ENCODE results near the gene SLC24A3. TPM values are rescaled to one million over a fixed set of nuclear protein-coding genes. Genes with fewer than 3 reads are reported as not detected.

The SLC24A3 gene
- total and polyA plus RNA-seq, 5 experiments from 2014 or later, result not detected

DNA sequence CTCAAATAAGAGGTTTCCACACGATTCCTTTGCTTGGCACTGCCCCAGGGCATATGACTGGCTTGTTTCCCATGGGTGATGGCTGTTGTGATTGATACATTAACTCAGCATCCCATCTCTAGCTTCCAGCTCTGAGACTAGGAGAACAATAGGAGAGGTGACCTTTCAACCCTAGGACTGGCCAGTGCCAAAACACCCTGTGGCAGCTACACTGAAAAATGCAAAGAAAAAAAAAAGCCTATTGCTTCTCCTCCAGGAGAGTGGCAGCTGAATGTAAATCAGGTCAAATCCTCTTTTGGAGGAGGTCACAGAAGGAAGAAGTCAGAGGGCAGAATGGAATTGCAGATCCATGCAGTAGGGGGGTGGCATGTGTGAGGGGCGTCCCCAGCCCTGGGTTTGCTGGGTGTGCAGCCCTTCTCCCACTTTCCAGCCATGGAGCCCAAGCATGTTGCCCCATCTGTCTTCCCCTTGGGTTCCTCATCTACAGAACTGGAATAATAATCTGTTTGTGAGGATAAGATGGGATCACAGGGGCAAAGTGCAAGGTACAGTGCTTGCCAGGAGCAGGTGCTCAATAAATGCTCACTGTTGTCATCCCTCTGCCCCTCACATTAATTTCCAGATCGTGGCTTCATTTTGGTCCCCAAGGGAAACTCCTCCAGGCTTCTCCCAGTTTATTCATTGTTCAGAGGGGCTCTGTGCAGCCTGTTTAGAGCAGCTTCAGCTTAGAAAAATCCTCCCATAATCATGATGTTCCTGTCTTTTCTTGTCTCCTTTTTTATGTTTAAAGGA, 300.6 kb downstream of the SLC24A3 start:
- ATAC-seq, result no peak
- no peaks in the 10 kb centered on the region for H3K36me3 Mint-ChIP-seq
- peaks cover 0 to 9% (median 0%) of the 10 kb centered on the region in 9 donors for H3K9me3 Mint-ChIP-seq
- H3K4me3 Mint-ChIP-seq, result peak overlapping the region in 1 of 10 donors; percentile 24
- H3K4me1 Mint-ChIP-seq, result peaks cover 0 to 3% (median 1%) of the 10 kb centered on the region in 4 donors
- H3K27me3 Mint-ChIP-seq, result peaks cover 0 to 3% (median 0%) of the 10 kb centered on the region in 5 donors
- no peak for DNase-seq
- H3K27ac Mint-ChIP-seq, result peak overlapping the region in 1 of 10 donors; percentile 57
- POLR2A ChIA-PET, result interaction anchor here (1.0 kb wide), 1 partner anchor 10 kb away, joined by 3 read pairs; no protein-coding TSS in a partner anchor

DNA sequence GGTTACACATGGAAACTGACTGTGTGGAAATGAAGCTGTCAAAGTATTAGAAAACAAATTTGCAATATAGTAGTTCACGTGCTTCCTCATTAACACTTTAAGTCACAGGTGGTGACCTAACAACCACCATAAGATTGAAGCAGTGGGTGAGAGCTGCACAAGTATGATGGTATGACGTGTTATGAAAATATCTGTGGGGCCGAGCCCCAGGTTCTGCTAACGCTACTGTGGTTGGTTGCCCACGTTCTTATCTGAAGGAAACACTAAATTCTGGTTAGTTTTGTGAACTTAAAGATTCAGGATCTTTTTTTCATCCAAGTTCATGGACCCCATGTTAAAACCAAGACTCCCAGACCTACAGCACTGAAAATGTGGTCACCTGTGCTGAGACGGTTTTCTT, 302.6 kb downstream of the SLC24A3 start:
- H3K36me3 Mint-ChIP-seq, result no peaks in the 10 kb centered on the region
- DNase-seq (no peak), ATAC-seq (no peak)
- H3K4me1 Mint-ChIP-seq, result peaks cover 6 to 14% (median 12%) of the 10 kb centered on the region in 4 donors
- H3K27me3 Mint-ChIP-seq, result peaks cover 0 to 7% (median 2%) of the 10 kb centered on the region in 5 donors
- H3K27ac Mint-ChIP-seq, result no peak overlapping the region
- POLR2A ChIA-PET, result no interaction called here
- H3K4me3 Mint-ChIP-seq, result no peak overlapping the region
- peaks cover 0 to 9% (median 0%) of the 10 kb centered on the region in 9 donors for H3K9me3 Mint-ChIP-seq

DNA sequence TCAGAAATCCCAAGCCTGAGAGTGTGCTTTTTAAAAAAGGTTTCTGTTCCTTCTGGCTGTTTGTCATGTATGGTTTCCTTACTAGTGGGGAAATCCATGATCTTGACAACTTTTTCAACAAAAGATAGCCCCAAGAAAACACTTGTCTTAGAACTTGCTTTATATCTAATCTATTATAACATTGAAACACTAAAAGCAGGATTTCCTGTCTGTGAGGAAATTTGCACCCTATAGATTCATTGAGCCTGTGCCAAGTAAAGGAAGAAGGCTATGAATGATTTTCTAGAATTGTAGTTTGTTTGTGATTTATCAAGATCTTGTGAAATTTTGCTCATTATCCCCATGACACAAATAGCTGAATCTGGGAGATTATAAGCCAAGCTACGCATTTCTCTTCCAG, 307.0 kb downstream of the SLC24A3 start:
- peaks cover 0 to 8% (median 2%) of the 10 kb centered on the region in 5 donors for H3K27me3 Mint-ChIP-seq
- peaks cover 20 to 52% (median 41%) of the 10 kb centered on the region in 4 donors for H3K4me1 Mint-ChIP-seq
- H3K4me3 Mint-ChIP-seq, result no peak overlapping the region
- ATAC-seq (no peak), DNase-seq (no peak)
- POLR2A ChIA-PET, result no interaction called here
- no peaks in the 10 kb centered on the region for H3K36me3 Mint-ChIP-seq
- peak overlapping the region in 1 of 10 donors; percentile 26 for H3K27ac Mint-ChIP-seq
- H3K9me3 Mint-ChIP-seq, result peaks cover 0 to 9% (median 0%) of the 10 kb centered on the region in 9 donors

DNA sequence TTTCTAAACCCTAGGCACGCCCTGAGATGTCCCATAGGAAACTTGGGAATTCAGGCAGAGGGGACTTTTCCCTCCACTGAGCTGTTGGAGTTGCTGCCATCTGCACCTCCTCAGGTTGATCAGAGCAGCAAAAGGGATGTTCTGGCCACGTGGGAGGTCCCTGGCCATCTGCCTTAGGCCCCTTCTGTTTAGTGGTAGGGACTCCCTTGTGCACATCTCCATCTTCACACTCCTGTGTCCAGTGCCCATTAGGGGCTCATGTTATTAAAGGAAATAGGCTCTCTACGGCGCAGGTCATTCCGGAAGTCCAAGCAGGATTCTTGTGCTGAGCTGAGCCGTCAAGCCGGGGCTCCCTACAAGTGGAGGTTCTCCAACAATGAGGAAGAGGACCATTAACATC, 307.8 kb downstream of the SLC24A3 start:
- Mint-ChIP-seq H3K27ac (peak overlapping the region in 1 of 10 donors; percentile 74), H3K36me3 (no peaks in the 10 kb centered on the region), H3K9me3 (peaks cover 0 to 9% (median 0%) of the 10 kb centered on the region in 9 donors), H3K27me3 (peaks cover 0 to 11% (median 2%) of the 10 kb centered on the region in 5 donors), H3K4me1 (peaks cover 20 to 52% (median 42%) of the 10 kb centered on the region in 4 donors), H3K4me3 (no peak overlapping the region)
- DNase-seq (no peak), ATAC-seq (no peak)
- POLR2A ChIA-PET, result no interaction called here

DNA sequence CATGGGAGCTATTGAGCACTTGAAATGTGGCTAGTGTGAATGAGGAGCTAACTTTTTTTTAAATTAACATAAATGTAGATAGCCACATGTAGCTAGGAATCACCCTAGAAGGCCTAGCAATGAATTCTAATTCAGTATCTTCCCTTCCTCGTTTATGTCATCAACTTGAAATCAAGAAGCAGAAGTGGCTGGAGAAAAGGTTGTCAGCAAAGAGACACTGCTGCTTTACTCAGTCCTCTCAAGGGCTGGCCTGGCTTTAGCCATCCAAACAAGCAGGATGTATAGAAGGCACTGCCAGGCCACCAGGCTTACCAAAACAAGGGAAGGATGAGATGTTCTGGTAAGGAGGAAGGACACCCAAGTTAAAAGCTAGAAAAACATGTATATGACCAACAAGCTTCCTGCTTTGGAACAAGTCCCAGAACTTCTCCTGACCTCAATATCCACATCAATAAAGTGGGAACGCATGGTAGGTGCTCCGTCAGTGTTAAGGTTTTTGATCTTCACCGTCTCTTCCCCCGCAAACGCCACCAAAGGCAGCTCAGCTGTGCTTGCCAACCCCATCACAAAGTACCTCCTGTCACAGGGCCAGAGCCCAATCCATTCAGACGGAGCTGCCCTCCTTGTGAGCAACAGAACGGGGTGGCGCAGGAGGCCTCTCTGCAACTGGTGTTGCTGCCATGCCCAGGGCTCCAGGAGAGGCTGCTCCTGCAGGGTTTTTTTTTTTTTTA, 309.8 kb downstream of the SLC24A3 start:
- Mint-ChIP-seq H3K4me3 (peak overlapping the region in 8 of 10 donors; percentile 16 to 70 (median 46)), H3K36me3 (no peaks in the 10 kb centered on the region), H3K27ac (peak overlapping the region in 8 of 10 donors; percentile 4 to 90 (median 64)), H3K9me3 (no peaks in the 10 kb centered on the region), H3K4me1 (peaks cover 20 to 52% (median 43%) of the 10 kb centered on the region in 4 donors), H3K27me3 (peaks cover 0 to 20% (median 10%) of the 10 kb centered on the region in 5 donors)
- DNase-seq, result peak in 7 of 10 donors; percentile 5 to 70 (median 37)
- POLR2A ChIA-PET, result interaction anchor here (0.7 to 1.3 kb wide), 2 partner anchors 10 to 873 kb away, joined by 3 read pairs; no protein-coding TSS in a partner anchor
- peak; percentile 63 to 79 for ATAC-seq

DNA sequence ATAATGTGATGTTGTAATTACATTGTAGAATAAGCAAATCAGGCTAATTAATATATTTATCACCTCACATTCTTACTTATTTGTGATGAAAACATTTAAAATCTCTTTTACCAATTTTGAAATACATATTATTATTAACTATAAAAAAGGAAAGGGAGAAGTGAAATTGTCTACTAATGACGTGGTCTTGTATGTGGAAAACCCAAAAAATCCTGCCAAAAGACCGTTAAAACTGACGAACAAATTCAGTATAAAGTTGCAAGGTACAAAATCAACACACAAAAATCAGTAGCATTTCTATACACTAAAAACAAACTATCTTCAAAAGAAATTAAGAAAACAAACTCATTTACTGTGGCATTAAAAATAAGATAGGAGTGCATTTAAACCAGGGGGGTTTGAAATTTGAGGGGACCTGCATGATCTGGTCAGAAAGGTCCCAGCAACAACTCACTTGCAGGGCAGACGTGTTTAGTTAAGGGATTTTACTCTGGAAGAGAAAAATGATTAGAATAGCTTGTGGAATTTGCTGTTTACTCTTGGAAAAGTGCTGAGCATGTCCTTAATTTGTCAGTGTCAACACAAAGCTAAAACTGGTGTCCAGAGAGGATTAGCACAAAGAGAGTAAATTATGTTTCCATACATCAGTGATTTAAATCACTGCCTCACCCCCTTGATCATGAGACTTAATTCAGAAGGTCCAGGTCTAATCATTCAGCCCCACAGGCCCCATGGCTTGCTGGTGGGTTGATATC, 310.6 kb downstream of the SLC24A3 start:
- H3K27me3 Mint-ChIP-seq, result peaks cover 0 to 21% (median 10%) of the 10 kb centered on the region in 5 donors
- peaks cover 20 to 53% (median 43%) of the 10 kb centered on the region in 4 donors for H3K4me1 Mint-ChIP-seq
- DNase-seq (no peak), ATAC-seq (no peak)
- H3K9me3 Mint-ChIP-seq, result no peaks in the 10 kb centered on the region
- peak overlapping the region in 1 of 10 donors; percentile 74 for H3K27ac Mint-ChIP-seq
- H3K4me3 Mint-ChIP-seq, result peak overlapping the region in 3 of 10 donors; percentile 40 to 70 (median 62)
- POLR2A ChIA-PET, result interaction anchor here (0.7 to 1.3 kb wide), 2 partner anchors 10 to 872 kb away, joined by 3 read pairs; no protein-coding TSS in a partner anchor
- no peaks in the 10 kb centered on the region for H3K36me3 Mint-ChIP-seq

DNA sequence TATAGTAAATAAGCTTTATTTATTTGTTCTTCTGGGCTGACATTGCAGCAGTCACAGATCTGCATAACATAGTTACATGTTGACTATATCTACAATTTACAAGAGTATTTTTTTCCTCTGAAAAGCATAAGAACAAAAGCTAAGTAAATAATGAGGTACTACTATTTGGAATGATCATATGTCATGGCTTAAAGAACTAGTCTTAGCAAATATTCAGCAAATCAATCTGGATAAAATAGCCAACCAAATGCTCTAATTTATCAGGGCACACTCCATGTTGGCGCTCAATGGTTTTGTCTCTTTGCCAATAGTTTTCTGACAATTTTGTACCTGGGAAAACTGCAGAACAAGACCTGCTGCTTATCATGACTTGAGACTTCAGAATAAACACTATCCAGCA, 312.2 kb downstream of the SLC24A3 start:
- ATAC-seq (no peak), DNase-seq (no peak)
- H3K4me3 Mint-ChIP-seq, result no peak overlapping the region
- peaks cover 18 to 51% (median 36%) of the 10 kb centered on the region in 4 donors for H3K4me1 Mint-ChIP-seq
- POLR2A ChIA-PET, result no interaction called here
- H3K36me3 Mint-ChIP-seq, result no peaks in the 10 kb centered on the region
- H3K27ac Mint-ChIP-seq, result no peak overlapping the region
- no peaks in the 10 kb centered on the region for H3K9me3 Mint-ChIP-seq
- H3K27me3 Mint-ChIP-seq, result peaks cover 0 to 25% (median 5%) of the 10 kb centered on the region in 5 donors

DNA sequence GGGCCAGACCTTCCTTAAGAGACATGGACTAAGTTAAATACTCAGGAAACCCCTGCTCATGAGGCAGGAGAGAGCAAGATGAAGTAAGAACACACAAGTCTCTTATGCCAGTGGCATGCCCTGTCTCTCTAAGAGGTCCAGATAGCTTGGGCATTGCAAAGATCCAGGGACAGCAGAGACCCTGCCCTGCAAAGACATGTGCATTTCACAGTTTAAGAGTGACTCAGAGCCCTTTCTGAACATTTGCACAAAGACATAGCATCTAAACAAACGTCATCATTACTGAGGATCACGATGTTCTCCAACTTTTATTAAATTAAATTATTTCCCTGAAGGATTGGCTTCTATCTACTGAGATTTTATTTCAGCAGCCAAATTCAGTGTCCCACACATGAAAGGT, 315.1 kb downstream of the SLC24A3 start:
- H3K27me3 Mint-ChIP-seq, result peaks cover 0 to 27% (median 5%) of the 10 kb centered on the region in 5 donors
- peaks cover 1 to 23% (median 13%) of the 10 kb centered on the region in 4 donors for H3K4me1 Mint-ChIP-seq
- H3K36me3 Mint-ChIP-seq, result no peaks in the 10 kb centered on the region
- ATAC-seq, result no peak
- no peak overlapping the region for H3K4me3 Mint-ChIP-seq
- no peak overlapping the region for H3K27ac Mint-ChIP-seq
- POLR2A ChIA-PET, result no interaction called here
- H3K9me3 Mint-ChIP-seq, result no peaks in the 10 kb centered on the region
- no peak for DNase-seq

DNA sequence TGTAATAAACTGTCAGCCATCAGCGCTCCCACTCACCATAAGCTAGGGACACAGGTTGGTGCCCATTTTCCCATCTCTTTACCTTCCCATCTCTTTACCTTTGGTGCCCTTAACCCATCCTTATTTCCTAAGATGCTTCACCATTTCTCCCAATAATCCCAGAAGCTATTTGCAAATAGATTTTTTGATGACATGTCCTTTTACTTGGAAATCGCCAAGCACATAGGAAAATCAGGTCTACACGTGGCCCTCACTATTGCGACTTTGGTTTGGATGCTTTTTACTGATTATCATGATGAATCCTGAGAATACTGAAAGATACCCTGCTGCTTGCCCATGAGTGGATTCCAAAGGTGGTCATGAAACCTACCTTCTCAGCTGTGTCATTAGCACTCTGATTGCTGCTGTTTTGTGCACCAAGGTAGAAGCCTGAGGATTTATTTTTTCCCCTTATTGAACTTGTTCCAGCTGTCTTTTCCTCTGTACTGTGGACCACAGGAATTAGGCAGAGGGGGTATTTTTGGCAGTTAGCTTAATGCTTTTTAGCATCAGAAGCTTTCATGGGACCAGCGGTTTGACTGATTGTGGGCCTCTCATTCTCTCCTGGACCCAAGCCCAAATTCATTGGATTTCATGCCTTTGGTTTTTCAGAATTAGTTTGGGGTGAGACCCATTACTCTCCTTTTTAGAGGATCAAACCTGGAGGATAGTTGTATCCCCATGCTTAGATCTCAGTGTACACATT, 316.0 kb downstream of the SLC24A3 start:
- DNase-seq (no peak), ATAC-seq (no peak)
- peaks cover 0 to 30% (median 5%) of the 10 kb centered on the region in 5 donors for H3K27me3 Mint-ChIP-seq
- no peak overlapping the region for H3K4me3 Mint-ChIP-seq
- POLR2A ChIA-PET, result no interaction called here
- no peaks in the 10 kb centered on the region for H3K36me3 Mint-ChIP-seq
- no peak overlapping the region for H3K27ac Mint-ChIP-seq
- peaks cover 0 to 15% (median 9%) of the 10 kb centered on the region in 4 donors for H3K4me1 Mint-ChIP-seq
- peaks cover 0 to 4% (median 0%) of the 10 kb centered on the region in 9 donors for H3K9me3 Mint-ChIP-seq

DNA sequence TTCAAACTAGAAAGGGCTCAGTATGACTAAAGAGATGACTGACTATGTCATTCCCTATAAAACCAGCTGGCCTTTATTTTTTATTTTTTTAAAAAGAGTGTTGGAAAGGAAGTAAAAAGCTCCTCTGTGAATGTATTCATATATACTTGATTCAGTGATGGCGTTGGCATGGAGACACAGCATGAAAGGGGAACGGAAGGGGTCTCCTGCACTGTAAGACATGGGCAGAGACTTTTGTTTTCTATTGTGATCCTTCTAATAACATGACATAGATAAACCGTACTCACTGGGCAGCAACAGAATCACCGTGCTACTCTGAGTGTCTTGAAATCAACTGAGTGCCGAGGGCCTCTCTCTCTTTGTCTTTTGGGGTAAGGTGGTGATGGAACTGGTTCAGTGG, 317.6 kb downstream of the SLC24A3 start:
- peaks cover 0 to 7% (median 3%) of the 10 kb centered on the region in 4 donors for H3K4me1 Mint-ChIP-seq
- H3K4me3 Mint-ChIP-seq, result no peak overlapping the region
- H3K27ac Mint-ChIP-seq, result no peak overlapping the region
- peaks cover 0 to 26% (median 2%) of the 10 kb centered on the region in 5 donors for H3K27me3 Mint-ChIP-seq
- peaks cover 0 to 2% (median under 1%) of the 10 kb centered on the region in 3 donors for H3K36me3 Mint-ChIP-seq
- ATAC-seq (no peak), DNase-seq (no peak)
- POLR2A ChIA-PET, result no interaction called here
- peaks cover 0 to 9% (median 0%) of the 10 kb centered on the region in 9 donors for H3K9me3 Mint-ChIP-seq

DNA sequence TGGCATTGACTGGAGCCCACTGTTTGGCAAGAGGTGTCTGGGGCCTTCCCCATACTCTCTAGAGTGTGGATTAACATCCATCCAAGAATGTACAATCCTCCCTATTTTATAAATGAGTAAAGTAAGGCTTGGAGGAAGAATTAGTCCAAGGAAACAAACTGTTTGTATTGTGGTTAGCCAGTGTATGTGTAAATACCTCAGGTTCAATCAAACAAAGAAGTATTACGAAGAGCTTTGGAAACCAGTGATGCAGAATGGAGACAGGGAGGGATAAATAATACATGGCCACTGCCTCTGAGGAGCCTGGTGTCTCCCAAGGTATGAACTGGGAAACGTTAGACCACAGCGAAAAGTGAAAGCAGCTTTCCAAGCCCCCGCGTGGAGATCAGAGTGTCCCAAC, 319.0 kb downstream of the SLC24A3 start:
- H3K9me3 Mint-ChIP-seq, result peaks cover 0 to 22% (median 2%) of the 10 kb centered on the region in 9 donors

More for the DNA sequence above, 319.0 kb downstream of the SLC24A3 start:
- no peak overlapping the region for H3K27ac Mint-ChIP-seq
- POLR2A ChIA-PET, result interaction anchor here (0.6 kb wide), 1 partner anchor 112 kb away, joined by 4 read pairs; no protein-coding TSS in a partner anchor
- ATAC-seq, result no peak
- peaks cover 0 to 6% (median 2%) of the 10 kb centered on the region in 4 donors for H3K4me1 Mint-ChIP-seq
- DNase-seq, result no peak
- H3K4me3 Mint-ChIP-seq, result no peak overlapping the region
- peaks cover 0 to 4% (median 2%) of the 10 kb centered on the region in 3 donors for H3K36me3 Mint-ChIP-seq
- peaks cover 0 to 22% (median 2%) of the 10 kb centered on the region in 5 donors for H3K27me3 Mint-ChIP-seq
